Mesendoderm (in vitro differentiated cells): Measurements from ENCODE around the gene NCOA1.
A peak's percentile ranks its signal among the peaks of the same experiment; 100 is the strongest.

Experiments
- DNase-seq: peaks from one replicate; pipeline ENCODE4 v3.0.0; 2013
- H2AK5ac ChIP-seq: 2 replicates; pipeline ENCODE4 v1.6.1; 2013; ENCODE audit warnings: low read length, inconsistent platforms
- H2BK120ac ChIP-seq: 2 replicates; pipeline ENCODE4 v1.6.1; 2013; ENCODE audit warnings: low read depth, mild to moderate bottlenecking, low read length, moderate library complexity, mixed read lengths
- H2BK15ac ChIP-seq: replicated peaks from 2 replicates; pipeline ENCODE4 v1.6.1; 2013; ENCODE audit warnings: low read depth, mild to moderate bottlenecking, moderate library complexity
- H2BK5ac ChIP-seq: 2 replicates; pipeline ENCODE4 v1.6.1; 2013; ENCODE audit warnings: low read length, inconsistent platforms
- H3K18ac ChIP-seq: 2 replicates; pipeline ENCODE4 v1.6.1; 2013; ENCODE audit warnings: mild to moderate bottlenecking, low read length, mixed read lengths
- H3K23ac ChIP-seq: one replicate; pipeline ENCODE4 v1.6.1; 2013; ENCODE audit warnings: low read length
- H3K27ac ChIP-seq: 2 replicates; pipeline ENCODE4 v1.5.1; 2013; ENCODE audit warnings: low read depth, mild to moderate bottlenecking, inconsistent platforms, low read length, moderate library complexity
- H3K27me3 ChIP-seq: 2 replicates; pipeline ENCODE4 v1.6.1; 2013; ENCODE audit warnings: low read length, control low read depth, mild to moderate bottlenecking, inconsistent platforms; ENCODE audit not compliant: insufficient read depth, poor library complexity
- H3K36me3 ChIP-seq: 2 replicates; pipeline ENCODE4 v1.6.1; 2013; ENCODE audit warnings: low read length, inconsistent platforms; ENCODE audit not compliant: control insufficient read depth, insufficient read depth
- H3K4ac ChIP-seq: one replicate; pipeline ENCODE4 v1.6.1; 2013; ENCODE audit warnings: low read depth, mild to moderate bottlenecking, low read length, moderate library complexity
- H3K4me1 ChIP-seq: 2 replicates; pipeline ENCODE4 v1.6.1; 2013; ENCODE audit warnings: low read depth, low read length, inconsistent platforms; ENCODE audit not compliant: control insufficient read depth
- H3K4me2 ChIP-seq: 2 replicates; pipeline ENCODE4 v1.6.1; 2013; ENCODE audit warnings: low read length
- H3K4me3 ChIP-seq: 2 replicates; pipeline ENCODE4 v1.5.1; 2013; ENCODE audit warnings: mild to moderate bottlenecking, low read length
- H3K56ac ChIP-seq: one replicate; pipeline ENCODE4 v1.6.1; 2013; ENCODE audit warnings: low read length
- H3K79me1 ChIP-seq: 2 replicates; pipeline ENCODE4 v1.6.1; 2013; ENCODE audit warnings: low read length, inconsistent platforms
- H3K79me2 ChIP-seq: 2 replicates; pipeline ENCODE4 v1.6.1; 2013; ENCODE audit warnings: mild to moderate bottlenecking, low read length; ENCODE audit not compliant: control insufficient read depth, insufficient read depth
- H3K9ac ChIP-seq: 2 replicates; pipeline ENCODE4 v1.6.1; 2013; ENCODE audit warnings: low read length, inconsistent platforms
- H4K5ac ChIP-seq: one replicate; pipeline ENCODE4 v1.6.1; 2013; ENCODE audit warnings: low read length
- H4K8ac ChIP-seq: one replicate; pipeline ENCODE4 v1.6.1; 2013; ENCODE audit warnings: low read depth, mild to moderate bottlenecking, control low read depth, low read length, moderate library complexity
- WGBS: extraction: QIAGEN DNeasy Blood & Tissue Kit; methylation state at CpG from one replicate; pipeline ENCODE4 v1.1.7; 2013; ENCODE audit warnings: low lambda C conversion rate, missing lambda C conversion rate; ENCODE audit not compliant: insufficient coverage; ENCODE audit errors: extremely low coverage; 5-methylcytosine and 5-hydroxymethylcytosine counted together

NCOA1 gene

DNA sequence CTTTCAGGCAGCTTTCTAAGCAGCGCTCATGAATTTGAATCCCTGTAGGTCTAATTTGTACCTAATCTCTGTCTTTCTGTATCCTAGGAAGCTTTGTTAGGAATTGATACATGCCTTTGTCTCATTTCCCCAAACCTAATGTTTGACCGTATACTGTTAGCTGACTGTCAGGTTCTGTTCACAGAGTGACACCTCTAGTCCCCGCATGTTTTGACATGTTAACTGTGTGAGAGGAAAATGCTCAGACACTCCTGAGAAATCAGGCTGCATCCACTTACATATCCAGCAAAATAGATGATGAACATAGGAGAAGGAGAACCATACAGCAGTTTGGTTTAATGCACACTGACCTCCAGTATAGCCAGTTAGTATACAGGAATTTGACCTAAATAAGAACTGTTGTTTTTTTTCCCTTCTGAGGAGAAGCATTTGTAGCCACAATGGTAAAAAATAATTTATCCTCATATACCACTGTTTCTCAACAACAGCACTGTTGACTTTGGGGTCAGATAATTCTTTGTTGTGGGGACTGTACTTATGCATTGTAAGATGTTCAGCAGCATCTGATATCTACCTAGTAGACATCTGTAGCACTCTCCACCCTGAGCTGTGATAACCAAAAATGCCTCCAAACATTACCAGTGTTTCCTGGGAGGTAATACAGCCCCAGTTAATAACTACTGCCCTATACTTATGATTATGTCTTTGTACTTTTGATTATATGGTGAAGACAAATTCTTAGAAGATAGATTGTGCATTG, 130.9 kb downstream of the NCOA1 start:
- H3K18ac ChIP-seq = no peak overlapping the region
- whole genome bisulfite sequencing = no CpG with 5 or more reads among the region's 3 CpGs

DNA sequence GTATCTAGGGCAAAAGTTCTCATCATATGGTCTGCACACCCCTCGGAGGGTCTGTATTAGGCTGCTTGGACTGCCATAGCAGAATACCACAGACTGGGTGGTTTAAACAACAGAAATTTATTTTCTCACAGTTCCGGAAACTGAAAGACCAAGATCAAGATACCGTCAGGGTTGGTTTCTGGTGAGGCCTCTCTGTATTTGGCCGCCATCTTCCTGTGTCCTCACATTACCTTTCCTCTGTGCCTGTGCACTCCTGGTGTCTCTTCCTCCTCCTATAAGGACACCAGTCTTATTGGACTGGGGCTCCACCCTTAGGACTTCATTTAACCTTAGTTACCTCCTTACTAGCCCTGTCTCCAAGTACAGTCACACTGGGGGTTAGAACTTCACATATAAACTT, 132.5 kb downstream of the NCOA1 start:
- WGBS = no CpG with 5 or more reads among the region's 4 CpGs
- Histone ChIP-seq H3K4me1 (peaks cover 3% of the 10 kb centered on the region), H2BK5ac (no peak overlapping the region), H3K4me3 (no peak overlapping the region), H3K23ac (no peak overlapping the region), H4K8ac (no peak overlapping the region), H4K5ac (no peak overlapping the region), H2AK5ac (no peak overlapping the region), H2BK15ac (no peak overlapping the region), H3K27ac (no peak overlapping the region), H3K79me1 (peaks cover 1% of the 10 kb centered on the region), H3K4ac (no peak overlapping the region), H3K56ac (no peak overlapping the region), H3K79me2 (no peaks in the 10 kb centered on the region), H3K36me3 (no peaks in the 10 kb centered on the region), H3K9ac (no peak overlapping the region), H3K18ac (no peak overlapping the region), H3K4me2 (no peak overlapping the region), H3K27me3 (no peaks in the 10 kb centered on the region), H2BK120ac (no peak overlapping the region)
- no peak for DNase-seq

More for the DNA sequence above, 130.9 kb downstream of the NCOA1 start:
- Histone ChIP-seq H3K79me2 (no peaks in the 10 kb centered on the region), H3K79me1 (peaks cover 1% of the 10 kb centered on the region), H3K27ac (no peak overlapping the region), H3K9ac (no peak overlapping the region), H3K4me2 (no peak overlapping the region), H3K27me3 (no peaks in the 10 kb centered on the region), H3K23ac (no peak overlapping the region), H2AK5ac (no peak overlapping the region), H3K4ac (no peak overlapping the region), H2BK120ac (no peak overlapping the region), H4K5ac (no peak overlapping the region), H2BK5ac (no peak overlapping the region), H2BK15ac (no peak overlapping the region), H3K56ac (no peak overlapping the region), H4K8ac (no peak overlapping the region), H3K36me3 (no peaks in the 10 kb centered on the region), H3K4me1 (peaks cover 3% of the 10 kb centered on the region), H3K4me3 (no peak overlapping the region)
- no peak for DNase-seq

DNA sequence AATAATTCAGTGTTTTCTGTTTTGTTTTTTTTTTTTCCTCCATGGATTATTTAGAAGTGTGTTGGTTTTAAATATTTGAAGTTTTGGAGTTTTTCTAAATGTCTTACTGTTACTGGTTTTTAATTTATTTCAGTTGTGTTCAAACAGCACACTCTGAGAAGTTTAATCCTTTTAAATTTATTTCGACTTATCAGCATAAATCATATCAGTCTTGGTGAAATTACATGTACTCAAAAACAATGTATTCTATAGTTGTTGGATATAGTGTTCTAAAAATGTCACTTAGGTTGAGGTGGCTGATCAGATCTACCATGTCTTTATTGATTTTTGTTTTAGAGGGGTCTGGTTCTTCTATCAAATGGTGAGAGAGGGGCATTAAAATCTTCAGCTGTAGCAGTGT, 134.7 kb downstream of the NCOA1 start:
- DNase-seq = no peak
- no peak overlapping the region for H2BK15ac ChIP-seq
- no peak overlapping the region for H2AK5ac ChIP-seq
- WGBS = no CpG with 5 or more reads among the region's 1 CpG
- no peak overlapping the region for H4K8ac ChIP-seq
- no peak overlapping the region for H3K4me2 ChIP-seq
- no peak overlapping the region for H2BK5ac ChIP-seq
- H3K27ac ChIP-seq = no peak overlapping the region
- no peak overlapping the region for H4K5ac ChIP-seq
- no peak overlapping the region for H2BK120ac ChIP-seq
- H3K4ac ChIP-seq = no peak overlapping the region
- H3K79me1 ChIP-seq = peaks cover 1% of the 10 kb centered on the region
- no peak overlapping the region for H3K56ac ChIP-seq
- no peaks in the 10 kb centered on the region for H3K79me2 ChIP-seq
- H3K9ac ChIP-seq = no peak overlapping the region
- H3K18ac ChIP-seq = no peak overlapping the region
- H3K27me3 ChIP-seq = no peaks in the 10 kb centered on the region
- no peak overlapping the region for H3K4me3 ChIP-seq
- peaks cover 3% of the 10 kb centered on the region for H3K4me1 ChIP-seq
- no peaks in the 10 kb centered on the region for H3K36me3 ChIP-seq
- H3K23ac ChIP-seq = no peak overlapping the region

DNA sequence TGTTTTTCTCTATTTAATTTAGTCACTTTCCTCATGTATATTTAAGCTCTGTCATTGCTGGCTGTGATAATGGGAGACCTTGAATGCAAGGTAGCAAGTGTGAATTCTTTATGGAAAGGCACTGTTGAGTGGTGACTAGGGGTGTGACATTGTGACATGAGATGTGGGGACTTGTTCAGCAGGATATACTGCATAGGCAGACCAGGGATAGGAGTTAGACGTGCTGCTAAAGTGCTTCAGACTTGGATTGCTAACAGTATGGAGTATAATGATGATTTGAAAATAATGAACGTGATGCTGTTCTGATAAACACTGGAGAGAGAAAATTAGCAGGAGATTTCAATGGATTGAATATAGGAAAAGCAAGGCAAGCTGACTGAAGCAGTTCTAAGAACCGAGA, 135.1 kb downstream of the NCOA1 start:
- no peaks in the 10 kb centered on the region for H3K36me3 ChIP-seq
- no peak overlapping the region for H2BK5ac ChIP-seq
- no peak overlapping the region for H4K8ac ChIP-seq
- peaks cover 3% of the 10 kb centered on the region for H3K4me1 ChIP-seq
- H4K5ac ChIP-seq = no peak overlapping the region
- no peak overlapping the region for H3K4me3 ChIP-seq
- no peak overlapping the region for H2BK15ac ChIP-seq
- WGBS = no CpG with 5 or more reads among the region's 3 CpGs
- no peak overlapping the region for H3K9ac ChIP-seq
- no peak overlapping the region for H3K27ac ChIP-seq
- no peaks in the 10 kb centered on the region for H3K79me2 ChIP-seq
- H3K56ac ChIP-seq = no peak overlapping the region
- no peak overlapping the region for H3K18ac ChIP-seq
- no peak overlapping the region for H2BK120ac ChIP-seq
- H2AK5ac ChIP-seq = no peak overlapping the region
- H3K23ac ChIP-seq = no peak overlapping the region
- no peak overlapping the region for H3K4ac ChIP-seq
- H3K27me3 ChIP-seq = no peaks in the 10 kb centered on the region
- DNase-seq = peak; percentile 89
- no peak overlapping the region for H3K4me2 ChIP-seq
- peaks cover 1% of the 10 kb centered on the region for H3K79me1 ChIP-seq

DNA sequence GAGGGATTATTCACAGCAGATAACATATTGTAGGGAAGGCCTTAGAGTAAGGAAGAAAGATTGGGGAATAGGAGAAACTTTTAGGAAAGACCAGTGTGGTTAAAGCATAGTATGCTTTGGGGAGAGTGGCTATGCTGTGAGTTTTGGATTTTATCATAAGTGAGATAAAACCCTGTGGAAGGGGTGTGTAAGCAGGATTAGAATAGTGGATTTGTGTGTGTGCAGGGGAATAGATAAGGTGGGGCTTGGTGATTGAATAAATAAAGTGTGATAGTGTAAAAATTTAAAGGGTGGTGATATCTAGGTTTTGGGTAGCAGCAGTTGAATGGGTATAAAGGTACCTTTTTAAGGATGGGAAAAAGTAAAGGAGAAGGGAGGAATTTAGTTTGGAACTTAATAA, 137.7 kb downstream of the NCOA1 start:
- peaks cover 1% of the 10 kb centered on the region for H3K79me1 ChIP-seq
- no peaks in the 10 kb centered on the region for H3K36me3 ChIP-seq
- no peak overlapping the region for H3K18ac ChIP-seq
- no peaks in the 10 kb centered on the region for H3K27me3 ChIP-seq
- no peak overlapping the region for H3K4ac ChIP-seq
- H3K4me1 ChIP-seq = peaks cover 3% of the 10 kb centered on the region
- H3K4me3 ChIP-seq = no peak overlapping the region
- no peak overlapping the region for H2AK5ac ChIP-seq
- no peak overlapping the region for H2BK15ac ChIP-seq
- no peak overlapping the region for H3K9ac ChIP-seq
- no peak overlapping the region for H2BK120ac ChIP-seq
- no peak overlapping the region for H3K56ac ChIP-seq
- H3K79me2 ChIP-seq = no peaks in the 10 kb centered on the region
- no peak for DNase-seq
- H2BK5ac ChIP-seq = no peak overlapping the region
- no peak overlapping the region for H3K23ac ChIP-seq
- no peak overlapping the region for H4K5ac ChIP-seq
- H4K8ac ChIP-seq = no peak overlapping the region
- H3K27ac ChIP-seq = no peak overlapping the region
- no peak overlapping the region for H3K4me2 ChIP-seq

DNA sequence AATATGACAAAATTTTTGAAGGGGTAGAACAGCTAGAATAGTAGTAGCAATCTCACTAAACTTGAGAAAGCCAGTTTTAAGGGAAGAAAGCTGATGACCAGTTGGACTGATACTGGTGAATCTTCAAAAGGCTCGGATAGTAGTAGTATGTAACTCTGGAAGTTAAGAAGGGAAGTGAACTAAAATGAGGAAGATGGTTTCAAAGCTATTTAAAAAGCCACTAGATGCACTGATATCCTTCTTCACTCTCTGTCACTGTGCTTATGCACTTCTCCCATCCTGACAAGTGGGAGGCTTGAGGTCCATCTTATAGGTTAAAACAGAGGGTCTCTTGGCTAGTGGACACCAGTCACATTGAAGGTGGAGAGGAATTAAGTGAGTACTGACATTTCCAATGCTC, 141.1 kb downstream of the NCOA1 start:
- DNase-seq = no peak
- Histone ChIP-seq H3K27ac (no peak overlapping the region), H3K4me2 (no peak overlapping the region), H3K4me1 (no peaks in the 10 kb centered on the region), H3K36me3 (no peaks in the 10 kb centered on the region), H3K23ac (no peak overlapping the region), H3K79me1 (no peaks in the 10 kb centered on the region), H3K9ac (no peak overlapping the region), H4K8ac (no peak overlapping the region), H2BK120ac (no peak overlapping the region), H2BK15ac (no peak overlapping the region), H3K4me3 (no peak overlapping the region), H4K5ac (no peak overlapping the region), H3K4ac (no peak overlapping the region), H2BK5ac (no peak overlapping the region), H3K79me2 (no peaks in the 10 kb centered on the region), H3K18ac (no peak overlapping the region), H3K27me3 (no peaks in the 10 kb centered on the region), H3K56ac (no peak overlapping the region), H2AK5ac (no peak overlapping the region)
- WGBS = no CpG with 5 or more reads among the region's 1 CpG
